Mucosa of stomach (tissue), 1 donor: ENCODE measurements around the gene AP1S2.

ENCODE experiments used
- H3K27me3 ChIP-seq: one replicate; pipeline ENCODE4 v1.7.0; 2013; ENCODE audit warnings: mild to moderate bottlenecking, low read length; ENCODE audit not compliant: control insufficient read depth, insufficient read depth
- H3K36me3 ChIP-seq: one replicate; pipeline ENCODE4 v1.7.0; 2013; ENCODE audit warnings: low read length; ENCODE audit not compliant: control insufficient read depth, insufficient read depth
- H3K4me1 ChIP-seq: one replicate; pipeline ENCODE4 v1.7.0; 2013; ENCODE audit warnings: mild to moderate bottlenecking, low read length; ENCODE audit not compliant: control insufficient read depth, insufficient read depth
- H3K4me3 ChIP-seq: one replicate; pipeline ENCODE4 v1.7.0; 2013; ENCODE audit warnings: low read length
- H3K9ac ChIP-seq: one replicate; pipeline ENCODE4 v1.7.0; 2013; ENCODE audit warnings: mild to moderate bottlenecking, low read length, moderate library complexity
- H3K9me3 ChIP-seq: one replicate; pipeline ENCODE4 v1.7.0; 2013; ENCODE audit warnings: mild to moderate bottlenecking, low read length, moderate library complexity; ENCODE audit not compliant: control insufficient read depth
- donor health status: Pancreatic carcinoma.

AP1S2 gene

GRCh38 chrX:15786915-15787314 is 67.7 kb downstream of the AP1S2 start:
- Histone ChIP-seq H3K4me1 (no peaks in the 10 kb centered on the region), H3K27me3 (no peaks in the 10 kb centered on the region), H3K9ac (no peak overlapping the region), H3K9me3 (no peaks in the 10 kb centered on the region), H3K4me3 (no peak overlapping the region), H3K36me3 (no peaks in the 10 kb centered on the region)

GRCh38 chrX:15785176-15785750 is 69.3 kb downstream of the AP1S2 start:
- no peaks in the 10 kb centered on the region for H3K9me3 ChIP-seq

GRCh38 chrX:15781961-15782699 is 72.5 kb downstream of the AP1S2 start:
- H3K4me1 ChIP-seq: no peaks in the 10 kb centered on the region
- no peaks in the 10 kb centered on the region for H3K27me3 ChIP-seq
- no peaks in the 10 kb centered on the region for H3K9me3 ChIP-seq
- H3K4me3 ChIP-seq: no peak overlapping the region
- H3K36me3 ChIP-seq: no peaks in the 10 kb centered on the region
- H3K9ac ChIP-seq: no peak overlapping the region

More at GRCh38 chrX:15785176-15785750, 69.3 kb downstream of the AP1S2 start:
- Histone ChIP-seq H3K4me3 (no peak overlapping the region), H3K27me3 (no peaks in the 10 kb centered on the region), H3K4me1 (no peaks in the 10 kb centered on the region), H3K36me3 (no peaks in the 10 kb centered on the region), H3K9ac (no peak overlapping the region)
